SH-SY5Y (cell line): ENCODE results near the gene PTPRR.

ENCODE experiments used
- GATA2 ChIP-seq: IDR thresholded peaks from 2 replicates; pipeline ENCODE4 v1.6.1; 2011; ENCODE audit warnings: mild to moderate bottlenecking, low read depth, low read length
- GATA3 ChIP-seq: IDR thresholded peaks from 2 replicates; pipeline ENCODE4 v1.6.1; 2011; ENCODE audit warnings: low read depth, mild to moderate bottlenecking, low read length, moderate library complexity

DNA sequence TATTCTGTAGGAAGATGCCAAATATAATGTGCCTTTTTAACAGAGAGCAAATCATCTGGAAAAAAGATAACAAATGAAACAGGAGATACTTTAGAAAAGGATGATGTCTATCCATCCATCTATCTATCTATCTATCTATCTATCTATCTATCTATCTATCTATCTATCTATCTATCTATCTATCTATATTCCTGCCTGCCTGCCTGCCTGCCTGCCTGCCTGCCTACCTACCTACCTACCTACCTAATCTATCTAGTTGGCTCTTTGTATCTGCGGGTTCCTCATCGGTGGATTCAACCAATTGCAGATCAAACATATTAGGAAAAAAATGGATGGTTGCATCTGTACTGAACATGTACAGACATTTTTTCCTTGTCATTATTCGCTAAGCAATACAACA is 294.4 kb downstream of the PTPRR start:
- TF ChIP-seq GATA2 (no peak), GATA3 (no peak)
